Fibroblast of lung (primary cell): ENCODE measurements around the gene LMF2.

ENCODE experiments used
- CTCF ChIP-seq, 2 donors: IDR thresholded peaks in 1 of 2; conservative IDR thresholded peaks in 1 of 2; 1 replicate in 1 of 2; 2 replicates in 1 of 2; pipeline ENCODE4 v1.5.1; 2011 to 2012; ENCODE audit warnings: low read length in 2 of 2, control low read depth in 1 of 2, inconsistent platforms in 1 of 2, low read depth in 1 of 2, mild to moderate bottlenecking in 1 of 2
- EZH2 ChIP-seq: IDR thresholded peaks from 2 replicates; pipeline ENCODE4 v1.5.1; 2012; ENCODE audit warnings: low read length, control low read depth, mild to moderate bottlenecking; ENCODE audit errors: missing control alignments

DNA sequence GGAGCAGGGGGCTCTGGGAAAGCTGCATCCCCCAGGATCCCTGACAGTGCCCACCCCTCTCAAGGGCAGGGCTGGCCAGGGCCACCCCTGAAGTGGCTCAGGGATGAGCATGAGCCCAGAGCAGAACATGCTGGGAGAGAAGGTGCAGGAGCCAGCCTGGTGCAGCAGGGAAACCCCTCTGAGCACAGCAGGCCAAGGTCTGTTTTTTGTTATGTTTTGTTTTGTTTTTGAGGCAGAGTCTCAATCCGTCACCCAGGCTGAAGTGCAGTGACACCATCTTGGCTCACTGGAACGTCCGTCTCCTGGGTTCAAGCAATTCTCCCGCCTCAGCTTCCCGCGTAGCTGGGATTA, 31.9 kb downstream of the LMF2 start:
- TF ChIP-seq CTCF (conservative IDR thresholded peaks at IDR 0.05 in 1 of 2, IDR thresholded peaks at IDR 0.05 in 1 of 2; ENCODE audit: low read depth in 1 of 2, low read length in 2 of 2) (no peak), EZH2 (no peak)
